Keratinocyte (primary cell): ENCODE measurements around the gene RTP5.

ENCODE experiments used
- CTCF ChIP-seq, 3 experiments: IDR thresholded peaks in 1 of 3; conservative IDR thresholded peaks in 1 of 3; optimal IDR thresholded peaks in 1 of 3; 2 replicates in 2 of 3; 3 replicates in 1 of 3; pipeline versions ENCODE3 to v1.5.1; 2011; ENCODE audit warnings: low read length in 3 of 3, mild to moderate bottlenecking in 3 of 3, moderate library complexity in 2 of 3, control low read depth in 1 of 3, inconsistent platforms in 1 of 3; ENCODE audit not compliant: insufficient read depth in 2 of 3; ENCODE audit errors: extremely low read depth in 1 of 3
- EZH2 ChIP-seq: IDR thresholded peaks from one replicate; pipeline ENCODE4 v1.6.1; 2012; ENCODE audit warnings: inconsistent platforms, mild to moderate bottlenecking, low read length, moderate library complexity

DNA sequence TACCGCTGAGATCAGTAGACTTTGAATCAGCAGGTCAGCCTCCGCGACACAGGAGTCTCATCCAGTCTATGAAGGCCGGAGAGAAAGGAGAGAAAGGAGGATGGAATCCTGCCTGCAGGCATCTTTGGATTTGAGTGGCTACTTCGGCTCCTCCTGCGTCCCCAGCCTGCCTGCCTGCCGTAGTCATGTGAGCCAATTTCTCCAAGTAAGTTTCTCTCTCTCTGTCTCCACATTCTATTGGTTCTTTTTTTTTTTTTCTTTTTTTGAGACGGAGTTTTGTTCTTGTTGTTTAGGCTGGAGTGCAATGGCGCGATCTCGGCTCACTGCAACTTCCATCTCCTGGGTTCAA is 27.5 kb upstream of the RTP5 start:
- TF ChIP-seq CTCF (optimal IDR thresholded peaks at IDR 0.05 in 1 of 3, IDR thresholded peaks at IDR 0.05 in 1 of 3, conservative IDR thresholded peaks at IDR 0.05 in 1 of 3; ENCODE audit: extremely low read depth in 1 of 3, insufficient read depth in 2 of 3, low read length in 3 of 3) (no peak), EZH2 (no peak)
